Upper lobe of left lung (tissue), 4 donors: Measurements from ENCODE around the gene NR5A1.

Experiments used
- EP300 ChIP-seq, 4 donors: sonication (generic); formaldehyde crosslinking; IDR thresholded peaks; one replicate each; pipeline ENCODE4 v1.5.1; 2017; ENCODE audit warnings: antibody characterized with exemption in 4 of 4, control low read depth in 2 of 4
- POLR2A ChIP-seq, 4 donors: fragments of 450-650 bp; IDR thresholded peaks; one replicate each; pipeline ENCODE4 v1.5.1; 2016 to 2017; ENCODE audit warnings: antibody characterized with exemption in 4 of 4, mild to moderate bottlenecking in 2 of 4
- POLR2AphosphoS5 ChIP-seq, 2 donors: sonication (generic); formaldehyde crosslinking; IDR thresholded peaks; one replicate each; pipeline ENCODE4 v1.5.1; 2017; ENCODE audit warnings: antibody characterized with exemption in 2 of 2
- TF ChIP-seq, protein P1 (sequence below), 6 experiments: fragments of 450-650 bp in 4 of 6; fragments of 200-600 bp in 2 of 6; sonication (generic) in 2 of 6; IDR thresholded peaks; one replicate each; pipeline ENCODE4 v1.5.1; 2016 to 2019; ENCODE audit warnings: antibody characterized with exemption in 6 of 6

DNA sequence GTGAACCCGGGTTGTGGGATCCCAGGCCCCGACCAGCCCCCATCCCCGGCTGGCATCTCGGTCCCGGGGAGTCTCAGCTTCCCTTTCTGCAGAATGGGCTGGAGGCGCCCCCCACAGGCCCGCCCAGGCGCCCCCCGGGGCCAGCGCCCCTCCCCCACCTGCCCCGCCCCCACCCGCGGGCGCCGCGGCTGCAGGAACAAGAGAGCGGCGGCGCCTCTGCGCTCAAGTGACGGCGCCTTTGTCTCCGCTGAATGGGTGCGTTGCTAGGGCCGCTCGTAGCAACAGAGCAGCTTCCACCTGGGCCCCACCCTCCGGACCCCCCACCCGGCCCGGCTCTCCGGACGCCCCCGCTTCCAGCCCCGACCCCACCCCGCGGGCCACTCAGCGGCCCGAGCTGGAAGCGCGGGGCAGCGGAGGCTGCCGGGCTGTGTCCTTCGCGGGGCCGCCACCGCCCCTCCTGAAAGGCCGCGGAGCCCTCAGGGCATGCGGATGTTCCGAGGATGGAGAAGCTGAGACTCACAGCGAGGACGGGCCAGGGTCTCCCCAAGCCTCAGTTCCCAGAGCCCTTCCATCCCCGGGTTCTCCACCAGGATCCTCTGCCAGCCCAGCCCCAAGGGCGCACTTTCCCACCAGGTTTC is 29.4 kb downstream of the NR5A1 start:
- TF ChIP-seq POLR2A (IDR thresholded peaks at IDR 0.05) = no peak
- TF ChIP-seq POLR2AphosphoS5 (IDR thresholded peaks at IDR 0.05) = no peak
- TF ChIP-seq, protein P1, sequence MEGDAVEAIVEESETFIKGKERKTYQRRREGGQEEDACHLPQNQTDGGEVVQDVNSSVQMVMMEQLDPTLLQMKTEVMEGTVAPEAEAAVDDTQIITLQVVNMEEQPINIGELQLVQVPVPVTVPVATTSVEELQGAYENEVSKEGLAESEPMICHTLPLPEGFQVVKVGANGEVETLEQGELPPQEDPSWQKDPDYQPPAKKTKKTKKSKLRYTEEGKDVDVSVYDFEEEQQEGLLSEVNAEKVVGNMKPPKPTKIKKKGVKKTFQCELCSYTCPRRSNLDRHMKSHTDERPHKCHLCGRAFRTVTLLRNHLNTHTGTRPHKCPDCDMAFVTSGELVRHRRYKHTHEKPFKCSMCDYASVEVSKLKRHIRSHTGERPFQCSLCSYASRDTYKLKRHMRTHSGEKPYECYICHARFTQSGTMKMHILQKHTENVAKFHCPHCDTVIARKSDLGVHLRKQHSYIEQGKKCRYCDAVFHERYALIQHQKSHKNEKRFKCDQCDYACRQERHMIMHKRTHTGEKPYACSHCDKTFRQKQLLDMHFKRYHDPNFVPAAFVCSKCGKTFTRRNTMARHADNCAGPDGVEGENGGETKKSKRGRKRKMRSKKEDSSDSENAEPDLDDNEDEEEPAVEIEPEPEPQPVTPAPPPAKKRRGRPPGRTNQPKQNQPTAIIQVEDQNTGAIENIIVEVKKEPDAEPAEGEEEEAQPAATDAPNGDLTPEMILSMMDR (IDR thresholded peaks at IDR 0.05) = no peak
- no peak for TF ChIP-seq EP300 (IDR thresholded peaks at IDR 0.05)
